Stimulated activated CD8-positive, alpha-beta memory T cell treated with anti-CD3 and anti-CD28 coated beads, Interleukin-15, amount 100 ng/mL, for 24 hours (primary cell): ENCODE measurements around the gene RHOD.

Experiments used
- DNase-seq: peaks from one replicate; pipeline ENCODE4 v3.0.0-alpha.2; 2020; ENCODE audit warnings: low read depth

Gene RHOD

DNA sequence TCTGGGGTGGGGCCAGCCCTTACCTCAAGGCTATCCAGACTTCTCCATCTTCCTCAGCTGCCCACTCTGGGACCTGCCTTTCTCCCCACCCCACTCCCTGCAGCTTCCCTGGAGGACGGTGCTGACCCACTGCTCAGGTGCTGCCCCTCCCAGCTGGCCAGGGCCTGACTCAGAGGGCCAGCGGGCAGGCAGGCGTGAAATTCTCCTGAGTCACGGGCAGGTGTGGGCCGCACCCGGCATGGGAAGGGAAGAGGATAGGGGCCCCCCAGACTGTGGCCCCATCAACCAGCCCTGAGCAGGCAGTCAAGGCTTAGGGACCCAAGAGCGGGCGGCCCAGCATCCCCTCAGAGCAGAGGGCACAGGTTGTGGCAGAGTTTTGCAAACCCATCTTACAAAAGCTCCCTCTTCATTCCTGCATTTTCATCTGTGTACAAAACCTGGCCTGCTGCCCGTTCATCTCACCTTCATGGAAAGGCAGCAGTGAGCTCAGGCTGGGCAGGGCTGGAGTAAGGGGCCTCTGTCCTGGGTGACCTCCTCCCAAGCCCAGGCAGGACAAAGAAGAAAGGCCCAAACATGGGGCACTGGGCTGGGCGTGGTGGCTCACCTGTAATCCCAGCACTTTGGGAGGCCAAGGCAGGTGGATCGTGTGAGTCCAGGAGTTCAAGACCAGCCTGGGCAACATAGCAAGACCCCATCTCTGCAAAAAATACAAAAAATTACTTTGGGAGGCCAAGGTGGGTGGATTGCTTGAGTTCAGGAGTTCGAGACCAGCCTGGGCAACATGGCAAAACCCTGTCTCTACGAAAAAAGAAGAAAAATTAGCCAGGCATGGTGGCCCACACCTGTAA, 6.1 kb downstream of the RHOD start:
- DNase-seq = no peak

DNA sequence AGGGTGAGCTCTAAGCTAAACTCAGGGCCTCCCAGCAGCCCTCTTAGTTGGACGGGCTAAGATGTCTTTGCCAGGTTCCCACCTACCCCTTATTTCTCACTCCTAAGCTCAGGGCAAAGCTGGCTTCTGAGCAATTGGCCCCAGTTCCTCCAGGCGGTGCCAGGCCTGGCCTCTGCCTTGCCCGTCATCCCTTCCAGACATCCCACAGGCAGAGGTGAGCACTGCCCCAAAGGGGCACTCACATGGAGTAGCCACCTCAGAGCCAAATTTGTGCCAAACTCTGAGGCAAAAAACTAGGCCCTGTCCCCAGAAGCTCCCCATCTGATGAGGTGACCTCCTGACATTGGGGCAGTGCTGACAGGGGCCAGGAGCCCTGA, 9.7 kb downstream of the RHOD start:
- no peak for DNase-seq

DNA sequence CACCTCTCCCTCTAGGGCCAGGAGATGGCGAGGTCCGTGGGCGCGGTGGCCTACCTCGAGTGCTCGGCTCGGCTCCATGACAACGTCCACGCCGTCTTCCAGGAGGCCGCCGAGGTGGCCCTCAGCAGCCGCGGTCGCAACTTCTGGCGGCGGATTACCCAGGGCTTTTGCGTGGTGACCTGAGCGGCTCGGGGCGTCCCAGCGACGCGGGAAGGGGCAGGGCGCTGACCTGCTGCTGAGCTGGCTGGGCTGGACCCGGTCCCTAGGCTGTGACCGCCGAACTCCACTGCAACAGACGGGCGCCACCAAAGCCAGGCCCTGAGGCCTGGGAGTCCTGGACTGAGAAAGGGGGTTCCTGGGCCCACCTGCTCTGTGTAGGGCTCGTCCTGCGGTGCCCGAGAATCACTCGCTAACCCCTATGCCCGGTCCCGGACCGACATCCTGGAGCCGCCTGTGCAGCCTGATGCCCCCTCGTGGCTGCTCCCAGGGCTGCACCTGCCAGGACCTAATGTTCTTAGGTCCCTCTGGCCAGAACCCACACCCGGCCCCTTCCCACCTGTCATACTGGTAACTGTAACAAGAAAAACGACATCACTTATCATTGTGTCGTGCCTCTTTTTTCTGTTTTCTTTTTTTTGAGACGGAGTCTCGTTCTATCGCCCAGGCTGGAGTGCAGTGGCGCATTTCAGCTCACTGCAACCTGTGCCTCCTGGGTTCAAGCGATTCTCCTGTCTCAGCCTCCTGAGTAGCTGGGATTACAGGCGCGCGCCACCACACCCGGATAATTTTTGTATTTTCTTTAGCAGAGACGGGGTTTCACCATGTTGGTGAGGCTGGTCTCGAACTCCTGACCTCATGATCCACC, 15.0 kb downstream of the RHOD start:
- peak; percentile 50 for DNase-seq

DNA sequence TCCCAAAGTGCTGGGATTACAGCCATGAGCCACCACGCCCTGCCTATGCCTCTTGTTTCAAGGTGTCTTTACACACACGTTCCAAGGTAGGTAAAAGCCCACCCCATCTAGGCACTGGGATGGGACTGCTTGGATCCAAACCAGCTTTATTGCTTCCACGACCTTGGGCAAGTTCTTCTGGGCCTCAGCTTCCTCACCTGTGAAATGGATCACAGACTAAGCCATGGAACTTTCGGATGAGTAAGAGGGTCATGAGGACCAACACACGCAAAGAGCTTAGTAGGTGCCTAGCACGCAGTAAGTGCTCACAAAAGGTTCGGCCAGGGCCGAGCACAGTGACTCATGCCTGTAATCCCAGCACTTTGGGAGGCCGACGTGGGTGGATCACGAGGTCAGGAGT, 15.6 kb downstream of the RHOD start:
- DNase-seq = no peak

DNA sequence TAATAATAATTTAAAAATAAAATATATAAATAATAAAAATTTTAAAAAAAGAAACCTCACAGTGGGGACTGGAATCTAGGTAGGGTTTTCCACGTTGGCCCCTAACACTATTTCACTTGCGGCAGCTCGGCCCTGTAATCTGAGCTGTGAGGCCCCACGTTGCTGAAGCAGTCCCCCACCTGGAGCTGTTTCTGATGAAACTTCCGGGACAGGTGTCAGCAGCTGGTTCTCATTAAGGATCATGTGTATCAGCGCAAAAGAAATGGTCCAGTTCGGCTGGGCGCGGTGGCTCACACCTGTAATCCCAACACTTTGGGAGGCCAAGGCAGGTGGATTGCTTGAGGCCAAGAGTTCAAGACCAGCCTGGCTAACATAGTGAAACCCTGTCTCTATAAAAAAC, 17.3 kb downstream of the RHOD start:
- no peak for DNase-seq

- no peak for DNase-seq
These were observed 19.6 kb downstream of the RHOD start for GRCh38 chr11:67076202-67076601.

DNA sequence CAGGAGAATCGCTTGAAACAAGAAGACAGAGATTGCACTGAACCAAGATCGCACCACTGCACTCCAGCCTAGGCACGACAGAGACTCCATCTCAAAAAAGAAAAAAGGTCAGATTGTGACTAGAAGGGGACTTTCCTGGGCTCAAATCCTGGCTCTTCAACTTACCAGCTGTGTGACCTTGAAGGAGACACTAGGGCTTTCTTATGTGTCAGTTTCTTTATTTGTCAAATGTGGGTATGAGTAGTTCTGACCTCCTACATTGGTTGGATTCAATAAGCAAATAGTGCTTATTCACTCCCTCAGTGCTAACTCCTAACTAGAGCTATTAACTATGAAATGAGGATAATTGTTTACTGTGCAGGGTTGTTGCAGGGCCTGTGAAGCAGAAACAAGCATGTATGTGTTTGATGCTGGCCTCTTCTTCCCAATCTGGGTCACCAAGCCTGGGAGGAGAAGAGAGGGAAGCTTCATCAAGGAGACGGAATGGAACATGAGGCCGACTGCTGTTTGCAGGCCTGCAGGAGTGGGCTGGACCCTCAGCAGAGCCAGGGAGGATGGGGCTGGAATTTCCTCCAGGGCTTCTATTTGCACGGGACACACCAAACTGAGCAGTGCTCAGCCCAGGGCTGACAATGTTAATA, 22.5 kb downstream of the RHOD start:
- no peak for DNase-seq

DNA sequence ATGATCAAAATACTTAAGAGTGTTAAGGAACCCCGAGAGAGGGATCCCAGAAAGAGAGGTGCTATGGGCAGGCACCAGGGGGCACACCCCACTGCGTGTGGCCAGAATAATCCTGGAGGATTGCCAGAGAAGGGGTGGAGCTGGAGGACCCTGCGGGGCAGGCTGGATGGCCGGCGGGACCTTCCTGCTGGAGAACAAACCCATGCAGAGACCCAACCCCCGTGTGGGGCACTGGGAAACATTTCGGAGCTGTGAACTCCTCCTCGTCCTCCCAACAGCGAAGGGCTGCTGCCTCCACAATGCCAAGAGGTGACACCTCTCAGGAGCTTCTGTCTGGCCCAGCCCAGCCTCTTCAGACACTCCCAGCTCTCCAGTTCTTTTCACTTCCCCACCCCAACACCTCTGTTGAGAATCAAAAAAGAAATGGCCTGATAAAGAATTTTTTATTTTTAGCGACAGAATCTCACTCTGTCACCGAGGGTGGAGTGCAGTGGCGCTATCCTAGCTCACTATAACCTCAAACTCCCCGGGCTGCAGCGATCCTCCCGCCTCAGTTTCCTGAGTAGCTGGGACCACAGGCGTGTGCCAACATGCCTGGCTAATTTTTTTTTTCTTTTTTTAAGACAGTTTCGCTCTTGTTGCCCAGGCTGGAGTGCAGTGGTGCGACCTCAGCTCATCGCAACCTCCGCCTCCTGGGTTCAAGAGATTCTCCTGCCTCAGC, 25.6 kb downstream of the RHOD start:
- no peak for DNase-seq

GRCh38 chr11:67083786-67084366, 27.2 kb downstream of the RHOD start:
- DNase-seq = no peak

DNA sequence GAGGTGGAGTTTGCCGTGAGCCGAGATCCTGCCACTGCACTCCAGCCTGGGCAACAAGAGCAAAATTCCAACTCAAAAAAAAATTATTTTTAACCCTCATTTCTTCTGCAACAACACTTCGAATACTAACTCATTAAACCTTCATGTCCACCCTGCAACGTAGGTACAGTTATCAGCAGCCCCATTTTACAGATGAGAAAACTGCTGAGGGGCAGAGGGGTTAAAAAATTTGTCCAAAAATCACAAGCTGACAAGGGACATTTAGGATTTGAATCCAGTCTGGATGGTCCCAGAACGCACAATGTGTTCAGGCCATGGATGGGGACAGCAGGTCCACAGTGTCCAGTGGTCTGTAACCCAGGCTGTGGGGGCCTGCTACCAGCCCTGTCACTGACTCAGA, 29.0 kb downstream of the RHOD start:
- no peak for DNase-seq

DNA sequence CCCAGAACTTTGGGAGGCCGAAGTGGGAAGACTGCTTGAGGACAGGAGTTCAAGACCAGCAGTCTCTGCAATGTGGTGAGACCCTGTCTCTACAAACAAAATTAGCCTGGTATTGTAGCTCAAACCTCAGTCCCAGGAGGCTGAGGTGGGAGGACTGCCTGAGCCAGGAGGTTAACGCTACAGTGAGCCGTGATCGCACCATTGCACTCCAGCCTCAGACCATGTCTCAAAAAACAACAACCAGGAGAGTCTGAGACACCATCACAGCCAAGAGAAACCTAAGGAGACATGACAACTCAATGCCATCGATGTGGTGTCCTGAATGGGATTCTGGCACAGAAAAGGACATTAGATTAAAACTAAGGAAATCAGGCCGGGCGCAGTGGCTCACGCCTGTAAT, 34.1 kb downstream of the RHOD start:
- DNase-seq = no peak

- DNase-seq = no peak
These were observed 38.5 kb downstream of the RHOD start for GRCh38 chr11:67095214-67095507.

DNA sequence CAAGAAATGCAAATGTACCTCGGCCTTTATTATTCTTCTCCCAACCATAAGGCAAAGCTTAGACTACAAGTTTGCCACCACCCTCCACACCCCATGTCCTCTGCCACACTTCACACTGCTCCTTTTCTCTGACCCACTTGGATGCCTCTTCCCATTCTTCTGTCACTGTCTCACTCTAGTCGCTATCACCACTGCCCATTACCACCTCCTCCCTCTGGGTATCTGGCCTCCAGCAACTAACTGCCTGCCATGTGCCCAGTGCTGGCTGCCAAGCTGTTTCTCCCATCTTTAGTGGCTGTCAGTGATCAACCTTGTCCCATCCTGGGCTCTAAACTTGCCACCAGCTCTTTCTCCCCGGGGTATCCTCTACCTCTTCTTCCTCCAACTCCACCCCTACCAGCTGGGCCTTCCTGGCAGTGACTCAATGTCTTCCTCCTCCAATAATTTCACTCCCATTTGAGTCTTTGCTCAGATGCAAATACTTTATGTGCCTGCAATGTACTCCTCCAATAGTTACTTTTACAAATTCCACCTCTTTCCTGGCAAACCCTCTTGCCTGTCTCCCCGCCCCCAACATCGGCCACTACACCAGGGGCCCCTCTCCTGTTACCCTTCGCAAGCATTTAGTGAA, 42.3 kb downstream of the RHOD start:
- no peak for DNase-seq

DNA sequence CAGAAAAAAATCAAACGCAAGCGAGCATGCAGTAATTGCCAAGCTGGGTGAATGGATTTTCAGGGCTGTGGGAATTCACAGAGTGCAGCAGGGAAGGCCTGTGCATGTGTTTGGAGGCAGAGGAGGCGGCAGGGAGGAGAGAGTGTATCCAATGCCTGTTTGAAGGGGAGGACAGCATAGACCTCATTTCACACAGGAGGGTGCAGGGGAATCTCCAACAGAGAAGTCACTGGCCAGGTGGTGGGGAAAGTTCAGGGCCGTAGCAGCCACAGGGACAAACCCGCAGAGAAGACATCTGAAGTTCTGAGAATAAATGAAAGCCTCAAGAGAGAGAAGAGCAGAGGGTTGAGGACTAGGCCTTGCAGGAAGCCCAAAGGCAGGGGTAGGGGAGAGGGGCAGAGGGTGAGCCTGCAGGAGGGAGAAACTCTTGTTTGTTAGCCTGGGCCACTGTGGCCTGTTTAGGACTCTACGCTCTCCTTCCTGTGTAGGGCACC, 43.2 kb downstream of the RHOD start:
- DNase-seq = no peak

DNA sequence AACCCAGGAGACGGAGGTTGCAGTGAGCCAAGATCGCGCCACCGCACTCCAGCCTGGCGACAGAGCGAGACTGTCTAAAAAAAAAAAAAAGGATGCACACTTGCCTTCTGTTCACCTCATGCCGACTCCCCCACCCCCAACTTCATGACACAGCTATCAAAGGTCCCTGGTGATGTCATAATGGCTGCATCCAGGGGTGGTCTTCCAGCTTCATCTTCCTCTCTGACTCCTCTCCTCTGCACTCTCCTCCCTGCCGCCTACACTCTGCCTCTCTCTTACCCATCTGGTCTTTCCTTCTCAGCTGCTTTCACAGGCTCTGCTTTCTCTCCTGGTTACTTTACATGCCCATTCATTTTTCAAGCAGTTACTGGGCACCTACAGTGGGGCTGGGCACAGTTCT, 46.0 kb downstream of the RHOD start:
- no peak for DNase-seq

GRCh38 chr11:67105964-67106363, 49.3 kb downstream of the RHOD start:
- DNase-seq = no peak

GRCh38 chr11:67111261-67111660, 54.6 kb downstream of the RHOD start:
- DNase-seq = no peak

DNA sequence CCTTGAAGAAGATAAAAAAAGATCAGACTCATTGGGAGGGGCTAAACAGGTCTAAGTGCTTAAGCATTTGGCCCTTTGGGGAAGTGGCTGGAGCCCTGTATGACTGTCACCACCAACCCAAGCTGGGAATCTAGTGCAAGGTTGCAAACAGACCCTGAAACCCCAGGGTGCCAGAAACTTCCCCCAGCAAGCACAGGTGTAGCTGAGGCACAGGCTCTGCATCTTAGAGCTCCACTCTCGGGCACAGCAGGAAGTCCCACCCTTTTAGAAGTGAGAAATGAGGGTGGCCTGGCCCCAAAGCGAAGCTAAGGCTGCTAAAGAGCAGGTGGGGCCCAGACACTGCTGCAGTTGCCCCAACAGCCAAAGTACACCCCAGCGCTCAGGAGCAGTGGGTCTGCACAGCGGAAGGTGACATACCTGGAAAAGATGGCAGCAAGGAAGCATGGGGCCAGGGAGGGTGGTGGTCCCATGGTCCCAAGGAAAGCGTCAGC, 56.6 kb downstream of the RHOD start:
- no peak for DNase-seq

DNA sequence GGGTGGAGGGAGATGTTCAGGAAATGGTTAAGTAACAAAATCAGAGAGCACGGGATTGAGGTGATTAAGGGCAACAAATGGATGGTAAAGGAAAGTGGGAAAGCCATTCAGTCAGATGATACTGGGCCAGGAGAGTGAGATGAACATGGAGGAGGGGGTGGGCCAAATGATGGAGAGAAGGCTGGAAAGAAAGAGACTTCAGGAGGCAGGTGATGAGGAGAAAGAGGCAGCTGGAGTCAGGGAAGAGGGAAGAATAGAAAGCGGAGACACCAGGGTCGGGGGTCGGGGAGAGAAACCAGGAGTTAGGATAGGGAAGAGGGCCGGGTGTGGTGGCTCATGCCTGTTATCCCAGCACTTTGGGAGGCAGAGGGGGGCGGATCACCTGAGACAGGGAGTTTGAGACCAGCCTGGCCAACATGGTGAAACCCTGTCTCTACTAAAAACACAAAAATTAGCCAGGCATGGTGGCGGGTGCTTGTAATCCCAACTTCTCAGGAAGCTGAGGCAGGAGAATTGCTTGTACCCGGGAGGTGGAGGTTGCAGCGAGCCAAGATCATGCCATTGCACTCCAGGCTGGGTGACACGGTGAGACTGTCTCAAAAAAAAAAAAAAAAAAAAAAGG, 57.7 kb downstream of the RHOD start:
- DNase-seq = no peak

DNA sequence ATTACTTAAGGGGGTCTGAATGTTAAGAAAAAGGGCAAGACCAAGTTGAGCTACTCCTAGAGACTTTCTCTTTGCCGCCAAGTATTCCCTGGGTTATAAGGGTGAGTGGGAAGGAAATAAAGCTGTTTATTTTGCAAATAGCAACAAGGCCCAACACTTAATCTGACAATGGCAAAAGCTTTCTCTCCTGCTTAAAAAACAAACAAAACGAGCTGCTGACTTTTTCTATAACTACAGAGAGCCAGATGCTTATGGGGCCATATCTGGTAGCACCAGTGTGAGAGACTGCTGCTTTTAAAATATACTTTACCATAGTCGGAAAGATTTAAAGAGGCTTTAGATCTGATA, 60.1 kb downstream of the RHOD start:
- no peak for DNase-seq

- DNase-seq = no peak
These were observed 60.5 kb downstream of the RHOD start for GRCh38 chr11:67117176-67117575.
